Liver (tissue), 9 donors: ENCODE results near the gene EPX. TPM values are rescaled to one million over a fixed set of nuclear protein-coding genes. Genes with fewer than 3 reads are reported as not detected.

Experiments used
- DNase-seq: peaks from one replicate; pipeline ENCODE4 v3.0.0-alpha.2; 2017; ENCODE audit warnings: low spot score
- H3K27ac ChIP-seq, 2 donors: one replicate each; pipeline ENCODE4 v1.7.0; 2013; ENCODE audit warnings: inconsistent platforms in 2 of 2, low read length in 2 of 2, control low read depth in 1 of 2, low read depth in 1 of 2, mild to moderate bottlenecking in 1 of 2
- H3K27me3 ChIP-seq, 4 donors: one replicate each; pipeline versions ENCODE4 v1.6.1 to v1.7.0; 2013; ENCODE audit warnings: low read length in 3 of 4, inconsistent platforms in 1 of 4, mild to moderate bottlenecking in 1 of 4, moderate library complexity in 1 of 4; ENCODE audit not compliant: control insufficient read depth in 4 of 4, insufficient read depth in 4 of 4
- H3K36me3 ChIP-seq, 4 donors: one replicate each; pipeline versions ENCODE4 v1.6.1 to v1.7.0; 2013; ENCODE audit warnings: low read length in 3 of 4, mild to moderate bottlenecking in 3 of 4, low read depth in 1 of 4, moderate library complexity in 1 of 4; ENCODE audit not compliant: control insufficient read depth in 4 of 4, insufficient read depth in 3 of 4
- H3K4me1 ChIP-seq, 4 donors: one replicate each; pipeline versions ENCODE4 v1.6.1 to v1.7.0; 2013; ENCODE audit warnings: low read length in 3 of 4, mild to moderate bottlenecking in 3 of 4, moderate library complexity in 1 of 4; ENCODE audit not compliant: control insufficient read depth in 4 of 4, insufficient read depth in 4 of 4
- H3K4me3 ChIP-seq, 3 donors: one replicate each; pipeline versions ENCODE4 v1.6.1 to v1.7.0; 2013; ENCODE audit warnings: low read length in 3 of 3, control low read depth in 1 of 3, low read depth in 1 of 3, mild to moderate bottlenecking in 1 of 3
- H3K9ac ChIP-seq, 2 donors: one replicate each; pipeline ENCODE4 v1.7.0; 2013; ENCODE audit warnings: low read length in 2 of 2, mild to moderate bottlenecking in 2 of 2, moderate library complexity in 2 of 2, control low read depth in 1 of 2, low read depth in 1 of 2
- H3K9me3 ChIP-seq, 4 donors: one replicate each; pipeline versions ENCODE4 v1.6.1 to v1.7.0; 2013; ENCODE audit warnings: low read length in 3 of 4; ENCODE audit not compliant: control insufficient read depth in 4 of 4
- EGR1 ChIP-seq, 2 donors: IDR thresholded peaks; 2 replicates each; pipeline ENCODE4 v1.6.1; 2016 to 2018; ENCODE audit warnings: antibody characterized with exemption in 2 of 2, low read depth in 2 of 2
- FOXA1 ChIP-seq: IDR thresholded peaks from 2 replicates; pipeline ENCODE4 v1.6.1; 2016; ENCODE audit warnings: antibody characterized with exemption
- FOXA2 ChIP-seq: IDR thresholded peaks from 2 replicates; pipeline ENCODE4 v1.6.1; 2016; ENCODE audit warnings: antibody characterized with exemption
- GABPA ChIP-seq, 2 donors: IDR thresholded peaks in 1 of 2; conservative IDR thresholded peaks in 1 of 2; 2 replicates each; pipeline ENCODE4 v1.6.1; 2016; ENCODE audit warnings: antibody characterized with exemption in 2 of 2, mild to moderate bottlenecking in 1 of 2, moderate library complexity in 1 of 2
- HNF4A ChIP-seq, 2 donors: conservative IDR thresholded peaks; 2 replicates each; pipeline ENCODE4 v1.6.1; 2016; ENCODE audit warnings: antibody characterized with exemption in 2 of 2, mild to moderate bottlenecking in 2 of 2
- HNF4G ChIP-seq: IDR thresholded peaks from 2 replicates; pipeline ENCODE4 v1.6.1; 2016; ENCODE audit warnings: antibody characterized with exemption
- JUND ChIP-seq, 2 donors: IDR thresholded peaks; 2 replicates each; pipeline ENCODE4 v1.6.1; 2016; ENCODE audit warnings: antibody characterized with exemption in 2 of 2
- NR2F2 ChIP-seq: IDR thresholded peaks from 2 replicates; pipeline ENCODE4 v1.6.1; 2016; ENCODE audit warnings: antibody characterized with exemption
- RAD21 ChIP-seq, 2 donors: IDR thresholded peaks; 2 replicates each; pipeline ENCODE4 v1.6.1; 2016; ENCODE audit warnings: antibody characterized with exemption in 2 of 2, mild to moderate bottlenecking in 2 of 2
- RXRA ChIP-seq, 2 donors: IDR thresholded peaks; 2 replicates each; pipeline ENCODE4 v1.6.1; 2017 to 2018; ENCODE audit warnings: antibody characterized with exemption in 2 of 2, mild to moderate bottlenecking in 1 of 2
- SP1 ChIP-seq: IDR thresholded peaks from 2 replicates; pipeline ENCODE4 v1.6.1; 2018; ENCODE audit warnings: antibody characterized with exemption, mild to moderate bottlenecking
- TAF1 ChIP-seq: conservative IDR thresholded peaks from 2 replicates; pipeline ENCODE4 v1.6.1; 2016; ENCODE audit warnings: antibody characterized with exemption, mild to moderate bottlenecking
- YY1 ChIP-seq: IDR thresholded peaks from 2 replicates; pipeline ENCODE4 v1.6.1; 2016; ENCODE audit warnings: antibody characterized with exemption, mild to moderate bottlenecking
- WGBS: extraction: QIAGEN DNeasy Blood & Tissue Kit; methylation state at CpG from one replicate; pipeline ENCODE4 v1.1.7; 2013; 5-methylcytosine and 5-hydroxymethylcytosine counted together
- polyA plus RNA-seq, 2 donors: library from polyadenylated mRNA; stranded (reverse) in 1 of 2; unstranded in 1 of 2; fragments of 200-250 nt in 1 of 2; fragments of >200 nt in 1 of 2; fragmentation: Nextera tagmentation in 1 of 2; extraction: Ambion mirVana in 1 of 2; gene quantifications; one replicate each; pipeline versions ENCODE4 v1.2.1 to v1.2.3, GENCODE V29; 2013 to 2015
- total RNA-seq, 2 donors: library from RNA; depleted of rRNA; stranded (reverse); fragments of >200 nt; gene quantifications; one replicate each; pipeline ENCODE4 v1.2.3, GENCODE V29; 2014
- TF ChIP-seq, protein P1 (sequence below): fragments of 150-350 bp; IDR thresholded peaks from 2 replicates; pipeline ENCODE4 v1.5.1; 2017; ENCODE audit warnings: improper control_type of control experiment, low read depth, low read length; ENCODE audit not compliant: missing input control
- TF ChIP-seq, protein P2 (sequence below): IDR thresholded peaks from 2 replicates; pipeline ENCODE4 v1.6.1; 2016; ENCODE audit warnings: antibody characterized with exemption, mild to moderate bottlenecking
- TF ChIP-seq, protein P3 (sequence below): IDR thresholded peaks from 2 replicates; pipeline ENCODE4 v1.6.1; 2016; ENCODE audit warnings: antibody characterized with exemption
- TF ChIP-seq, protein P4 (sequence below): IDR thresholded peaks from 2 replicates; pipeline ENCODE4 v1.6.1; 2016; ENCODE audit warnings: antibody characterized with exemption
- TF ChIP-seq, protein P5 (sequence below): IDR thresholded peaks from 2 replicates; pipeline ENCODE4 v1.6.1; 2016; ENCODE audit warnings: antibody characterized with exemption
- donor health status: healthy.
- donor health status: healthy.
- donor health status: healthy.
- donor health status: healthy.
- donor health status: healthy.

Gene EPX
- total and polyA plus RNA-seq, 4 donors, result 0.09 to 10.0 TPM; not detected in 2

DNA sequence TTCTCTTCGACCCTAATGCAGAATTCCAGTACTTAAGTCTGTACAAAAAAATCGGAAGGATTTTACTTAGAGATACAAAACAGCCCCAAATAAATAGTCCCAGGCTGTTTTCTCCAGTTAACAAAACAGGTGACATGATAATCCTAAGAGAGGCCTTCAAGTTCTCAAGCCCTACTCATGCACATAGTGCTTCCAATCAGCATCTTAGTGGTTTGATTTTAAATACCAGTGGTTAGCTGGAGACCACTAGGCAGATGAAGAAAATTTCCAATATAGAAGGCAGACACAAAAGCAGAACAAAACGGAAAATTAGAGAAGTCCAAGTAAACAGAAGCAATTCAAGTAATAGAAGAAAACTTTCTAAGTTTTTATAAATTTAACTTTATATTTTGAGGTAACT lies 31.0 kb upstream of the EPX start:
- WGBS, result 61% methylated on average over 3 of the region's 3 CpGs
- no peaks in the 10 kb centered on the region for H3K36me3 ChIP-seq
- H3K9me3 ChIP-seq, result peaks cover 0 to 2% (median 0%) of the 10 kb centered on the region in 4 donors
- peaks cover 0 to 8% (median 2%) of the 10 kb centered on the region in 4 donors for H3K4me1 ChIP-seq
- DNase-seq, result no peak
- peaks cover 0 to 6% (median 4%) of the 10 kb centered on the region in 4 donors for H3K27me3 ChIP-seq
- no peak overlapping the region for H3K9ac ChIP-seq
- H3K4me3 ChIP-seq, result no peak overlapping the region
- no peak overlapping the region for H3K27ac ChIP-seq
- TF ChIP-seq YY1 (no peak), FOXA1 (no peak), JUND (IDR thresholded peaks at IDR 0.05) (no peak), TAF1 (no peak), FOXA2 (no peak), NR2F2 (no peak), HNF4G (no peak), RXRA (IDR thresholded peaks at IDR 0.05) (no peak), HNF4A (conservative IDR thresholded peaks at IDR 0.05) (no peak), RAD21 (IDR thresholded peaks at IDR 0.05) (no peak), EGR1 (IDR thresholded peaks at IDR 0.05; ENCODE audit: low read depth in 2 of 2) (no peak), SP1 (no peak), GABPA (IDR thresholded peaks at IDR 0.05 in 1 of 2, conservative IDR thresholded peaks at IDR 0.05 in 1 of 2) (no peak)
- TF ChIP-seq, protein P1, sequence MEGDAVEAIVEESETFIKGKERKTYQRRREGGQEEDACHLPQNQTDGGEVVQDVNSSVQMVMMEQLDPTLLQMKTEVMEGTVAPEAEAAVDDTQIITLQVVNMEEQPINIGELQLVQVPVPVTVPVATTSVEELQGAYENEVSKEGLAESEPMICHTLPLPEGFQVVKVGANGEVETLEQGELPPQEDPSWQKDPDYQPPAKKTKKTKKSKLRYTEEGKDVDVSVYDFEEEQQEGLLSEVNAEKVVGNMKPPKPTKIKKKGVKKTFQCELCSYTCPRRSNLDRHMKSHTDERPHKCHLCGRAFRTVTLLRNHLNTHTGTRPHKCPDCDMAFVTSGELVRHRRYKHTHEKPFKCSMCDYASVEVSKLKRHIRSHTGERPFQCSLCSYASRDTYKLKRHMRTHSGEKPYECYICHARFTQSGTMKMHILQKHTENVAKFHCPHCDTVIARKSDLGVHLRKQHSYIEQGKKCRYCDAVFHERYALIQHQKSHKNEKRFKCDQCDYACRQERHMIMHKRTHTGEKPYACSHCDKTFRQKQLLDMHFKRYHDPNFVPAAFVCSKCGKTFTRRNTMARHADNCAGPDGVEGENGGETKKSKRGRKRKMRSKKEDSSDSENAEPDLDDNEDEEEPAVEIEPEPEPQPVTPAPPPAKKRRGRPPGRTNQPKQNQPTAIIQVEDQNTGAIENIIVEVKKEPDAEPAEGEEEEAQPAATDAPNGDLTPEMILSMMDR, result no peak
- TF ChIP-seq, protein P2, sequence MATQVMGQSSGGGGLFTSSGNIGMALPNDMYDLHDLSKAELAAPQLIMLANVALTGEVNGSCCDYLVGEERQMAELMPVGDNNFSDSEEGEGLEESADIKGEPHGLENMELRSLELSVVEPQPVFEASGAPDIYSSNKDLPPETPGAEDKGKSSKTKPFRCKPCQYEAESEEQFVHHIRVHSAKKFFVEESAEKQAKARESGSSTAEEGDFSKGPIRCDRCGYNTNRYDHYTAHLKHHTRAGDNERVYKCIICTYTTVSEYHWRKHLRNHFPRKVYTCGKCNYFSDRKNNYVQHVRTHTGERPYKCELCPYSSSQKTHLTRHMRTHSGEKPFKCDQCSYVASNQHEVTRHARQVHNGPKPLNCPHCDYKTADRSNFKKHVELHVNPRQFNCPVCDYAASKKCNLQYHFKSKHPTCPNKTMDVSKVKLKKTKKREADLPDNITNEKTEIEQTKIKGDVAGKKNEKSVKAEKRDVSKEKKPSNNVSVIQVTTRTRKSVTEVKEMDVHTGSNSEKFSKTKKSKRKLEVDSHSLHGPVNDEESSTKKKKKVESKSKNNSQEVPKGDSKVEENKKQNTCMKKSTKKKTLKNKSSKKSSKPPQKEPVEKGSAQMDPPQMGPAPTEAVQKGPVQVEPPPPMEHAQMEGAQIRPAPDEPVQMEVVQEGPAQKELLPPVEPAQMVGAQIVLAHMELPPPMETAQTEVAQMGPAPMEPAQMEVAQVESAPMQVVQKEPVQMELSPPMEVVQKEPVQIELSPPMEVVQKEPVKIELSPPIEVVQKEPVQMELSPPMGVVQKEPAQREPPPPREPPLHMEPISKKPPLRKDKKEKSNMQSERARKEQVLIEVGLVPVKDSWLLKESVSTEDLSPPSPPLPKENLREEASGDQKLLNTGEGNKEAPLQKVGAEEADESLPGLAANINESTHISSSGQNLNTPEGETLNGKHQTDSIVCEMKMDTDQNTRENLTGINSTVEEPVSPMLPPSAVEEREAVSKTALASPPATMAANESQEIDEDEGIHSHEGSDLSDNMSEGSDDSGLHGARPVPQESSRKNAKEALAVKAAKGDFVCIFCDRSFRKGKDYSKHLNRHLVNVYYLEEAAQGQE, result no peak
- TF ChIP-seq, protein P3, sequence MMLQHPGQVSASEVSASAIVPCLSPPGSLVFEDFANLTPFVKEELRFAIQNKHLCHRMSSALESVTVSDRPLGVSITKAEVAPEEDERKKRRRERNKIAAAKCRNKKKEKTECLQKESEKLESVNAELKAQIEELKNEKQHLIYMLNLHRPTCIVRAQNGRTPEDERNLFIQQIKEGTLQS, result no peak
- TF ChIP-seq, protein P4, sequence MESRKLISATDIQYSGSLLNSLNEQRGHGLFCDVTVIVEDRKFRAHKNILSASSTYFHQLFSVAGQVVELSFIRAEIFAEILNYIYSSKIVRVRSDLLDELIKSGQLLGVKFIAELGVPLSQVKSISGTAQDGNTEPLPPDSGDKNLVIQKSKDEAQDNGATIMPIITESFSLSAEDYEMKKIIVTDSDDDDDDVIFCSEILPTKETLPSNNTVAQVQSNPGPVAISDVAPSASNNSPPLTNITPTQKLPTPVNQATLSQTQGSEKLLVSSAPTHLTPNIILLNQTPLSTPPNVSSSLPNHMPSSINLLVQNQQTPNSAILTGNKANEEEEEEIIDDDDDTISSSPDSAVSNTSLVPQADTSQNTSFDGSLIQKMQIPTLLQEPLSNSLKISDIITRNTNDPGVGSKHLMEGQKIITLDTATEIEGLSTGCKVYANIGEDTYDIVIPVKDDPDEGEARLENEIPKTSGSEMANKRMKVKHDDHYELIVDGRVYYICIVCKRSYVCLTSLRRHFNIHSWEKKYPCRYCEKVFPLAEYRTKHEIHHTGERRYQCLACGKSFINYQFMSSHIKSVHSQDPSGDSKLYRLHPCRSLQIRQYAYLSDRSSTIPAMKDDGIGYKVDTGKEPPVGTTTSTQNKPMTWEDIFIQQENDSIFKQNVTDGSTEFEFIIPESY, result no peak
- TF ChIP-seq, protein P5, sequence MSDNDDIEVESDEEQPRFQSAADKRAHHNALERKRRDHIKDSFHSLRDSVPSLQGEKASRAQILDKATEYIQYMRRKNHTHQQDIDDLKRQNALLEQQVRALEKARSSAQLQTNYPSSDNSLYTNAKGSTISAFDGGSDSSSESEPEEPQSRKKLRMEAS, result no peak
